ENCODE data around the gene NUBP1.
"Not testable (repeated sequence)": the region's sequence is repeated elsewhere in the genome, so short reads cannot be mapped to it uniquely, and the experiment has no call there.

NUBP1 gene

GRCh38 chr16:10740000-10740844 is 3.4 kb upstream of the NUBP1 start:
- H3K27ac Mint-ChIP-seq (ENCODE audit: low read depth) = peak overlapping the region; percentile 52
- DNase-seq (ENCODE audit: low spot score in 2 of 2) (no peak), ATAC-seq (replicated peaks; ENCODE audit: extremely low read depth, poor library complexity, severe bottlenecking) (no peak)
- H3K27me3 Mint-ChIP-seq = no peaks in the 10 kb centered on the region
- H3K4me1 Mint-ChIP-seq = peaks cover 31% of the 10 kb centered on the region
- peaks cover 11% of the 10 kb centered on the region for H3K36me3 Mint-ChIP-seq (ENCODE audit: insufficient read depth)
- H3K9me3 Mint-ChIP-seq = no peaks in the 10 kb centered on the region
- H3K4me3 Mint-ChIP-seq = no peak overlapping the region

GRCh38 chr16:10740845-10741208 is 2.8 kb upstream of the NUBP1 start:
- no peak overlapping the region for H3K4me3 Mint-ChIP-seq
- DNase-seq (ENCODE audit: low spot score in 2 of 2) (no peak), ATAC-seq (replicated peaks; ENCODE audit: extremely low read depth, poor library complexity, severe bottlenecking) (no peak)
- H3K27me3 Mint-ChIP-seq = no peaks in the 10 kb centered on the region
- peaks cover 37% of the 10 kb centered on the region for H3K4me1 Mint-ChIP-seq
- H3K27ac Mint-ChIP-seq (ENCODE audit: low read depth) = peak overlapping the region; percentile 52
- H3K9me3 Mint-ChIP-seq = no peaks in the 10 kb centered on the region
- H3K36me3 Mint-ChIP-seq (ENCODE audit: insufficient read depth) = peaks cover 11% of the 10 kb centered on the region

GRCh38 chr16:10741249-10741648 is 2.4 kb upstream of the NUBP1 start:
- H3K9me3 Mint-ChIP-seq; H3K4me3 Mint-ChIP-seq; DNase-seq (ENCODE audit: low spot score in 2 of 2); H3K27ac Mint-ChIP-seq (ENCODE audit: low read depth); H3K27me3 Mint-ChIP-seq; ATAC-seq (replicated peaks; ENCODE audit: extremely low read depth, poor library complexity, severe bottlenecking): not testable (repeated sequence)
- Mint-ChIP-seq H3K36me3 (ENCODE audit: insufficient read depth) (peaks cover 11% of the 10 kb centered on the region), H3K4me1 (peaks cover 39% of the 10 kb centered on the region)

GRCh38 chr16:10741844-10742243 is 1.8 kb upstream of the NUBP1 start:
- no peak for ATAC-seq (replicated peaks; ENCODE audit: extremely low read depth, poor library complexity, severe bottlenecking)
- no peaks in the 10 kb centered on the region for H3K9me3 Mint-ChIP-seq
- no peaks in the 10 kb centered on the region for H3K27me3 Mint-ChIP-seq
- peaks cover 39% of the 10 kb centered on the region for H3K4me1 Mint-ChIP-seq
- H3K4me3 Mint-ChIP-seq = no peak overlapping the region
- DNase-seq (ENCODE audit: low spot score in 2 of 2) = no peak
- no peak overlapping the region for H3K27ac Mint-ChIP-seq (ENCODE audit: low read depth)
- peaks cover 13% of the 10 kb centered on the region for H3K36me3 Mint-ChIP-seq (ENCODE audit: insufficient read depth)

- H3K27ac Mint-ChIP-seq (ENCODE audit: low read depth) = peak overlapping the region; percentile 96
- ATAC-seq (replicated peaks; ENCODE audit: extremely low read depth, poor library complexity, severe bottlenecking) (no peak), DNase-seq (ENCODE audit: low spot score in 2 of 2) (no peak)
- H3K4me1 Mint-ChIP-seq = peaks cover 39% of the 10 kb centered on the region
- H3K4me3 Mint-ChIP-seq = peak overlapping the region; percentile 86
- no peaks in the 10 kb centered on the region for H3K9me3 Mint-ChIP-seq
- H3K36me3 Mint-ChIP-seq (ENCODE audit: insufficient read depth) = peaks cover 23% of the 10 kb centered on the region
- no peaks in the 10 kb centered on the region for H3K27me3 Mint-ChIP-seq
These were observed 424 bp upstream of the NUBP1 start for GRCh38 chr16:10743227-10743609.

- DNase-seq (ENCODE audit: low spot score in 2 of 2) (no peak), ATAC-seq (replicated peaks; ENCODE audit: extremely low read depth, poor library complexity, severe bottlenecking) (no peak)
- Mint-ChIP-seq H3K4me3 (peak overlapping the region; percentile 86), H3K27ac (ENCODE audit: low read depth) (peak overlapping the region; percentile 96), H3K9me3 (no peaks in the 10 kb centered on the region), H3K36me3 (ENCODE audit: insufficient read depth) (peaks cover 31% of the 10 kb centered on the region), H3K4me1 (peaks cover 39% of the 10 kb centered on the region), H3K27me3 (no peaks in the 10 kb centered on the region)
These were observed 858 bp downstream of the NUBP1 start for GRCh38 chr16:10744370-10745030.

- no peak for DNase-seq (ENCODE audit: low spot score in 2 of 2)
- no peak for ATAC-seq (replicated peaks; ENCODE audit: extremely low read depth, poor library complexity, severe bottlenecking)
- Mint-ChIP-seq H3K4me3 (peak overlapping the region; percentile 36), H3K27me3 (no peaks in the 10 kb centered on the region), H3K4me1 (peaks cover 32% of the 10 kb centered on the region), H3K27ac (ENCODE audit: low read depth) (no peak overlapping the region), H3K9me3 (no peaks in the 10 kb centered on the region), H3K36me3 (ENCODE audit: insufficient read depth) (peaks cover 39% of the 10 kb centered on the region)
These were observed 2.2 kb downstream of the NUBP1 start for GRCh38 chr16:10745841-10746240.

- ATAC-seq (replicated peaks; ENCODE audit: extremely low read depth, poor library complexity, severe bottlenecking) (no peak), DNase-seq (ENCODE audit: low spot score in 2 of 2) (no peak)
- Mint-ChIP-seq H3K27me3 (no peaks in the 10 kb centered on the region), H3K4me3 (no peak overlapping the region), H3K4me1 (peaks cover 13% of the 10 kb centered on the region), H3K9me3 (no peaks in the 10 kb centered on the region), H3K36me3 (ENCODE audit: insufficient read depth) (peaks cover 59% of the 10 kb centered on the region), H3K27ac (ENCODE audit: low read depth) (no peak overlapping the region)
These were observed 7.2 kb downstream of the NUBP1 start for GRCh38 chr16:10750793-10751192.

GRCh38 chr16:10751291-10751697 is 7.7 kb downstream of the NUBP1 start:
- no peak for ATAC-seq (replicated peaks; ENCODE audit: extremely low read depth, poor library complexity, severe bottlenecking)
- Mint-ChIP-seq H3K27ac (ENCODE audit: low read depth) (no peak overlapping the region), H3K36me3 (ENCODE audit: insufficient read depth) (peaks cover 60% of the 10 kb centered on the region)

GRCh38 chr16:10752843-10753523 is 9.3 kb downstream of the NUBP1 start:
- Mint-ChIP-seq H3K9me3 (no peaks in the 10 kb centered on the region), H3K36me3 (ENCODE audit: insufficient read depth) (peaks cover 67% of the 10 kb centered on the region), H3K27me3 (no peaks in the 10 kb centered on the region), H3K27ac (ENCODE audit: low read depth) (peak overlapping the region; percentile 44), H3K4me3 (no peak overlapping the region), H3K4me1 (peaks cover 10% of the 10 kb centered on the region)
- DNase-seq (ENCODE audit: low spot score in 2 of 2) = no peak
- peak; percentile 43 for ATAC-seq (replicated peaks; ENCODE audit: extremely low read depth, poor library complexity, severe bottlenecking)

More at GRCh38 chr16:10751291-10751697, 7.7 kb downstream of the NUBP1 start:
- Mint-ChIP-seq H3K27me3 (no peaks in the 10 kb centered on the region), H3K4me3 (no peak overlapping the region), H3K9me3 (no peaks in the 10 kb centered on the region), H3K4me1 (peaks cover 10% of the 10 kb centered on the region)
- DNase-seq (ENCODE audit: low spot score in 2 of 2) = no peak

GRCh38 chr16:10753670-10754069 is 10.0 kb downstream of the NUBP1 start:
- no peak for DNase-seq (ENCODE audit: low spot score in 2 of 2)
- no peaks in the 10 kb centered on the region for H3K27me3 Mint-ChIP-seq
- no peaks in the 10 kb centered on the region for H3K9me3 Mint-ChIP-seq
- H3K27ac Mint-ChIP-seq (ENCODE audit: low read depth) = peak overlapping the region; percentile 44
- ATAC-seq (replicated peaks; ENCODE audit: extremely low read depth, poor library complexity, severe bottlenecking) = no peak
- peaks cover 68% of the 10 kb centered on the region for H3K36me3 Mint-ChIP-seq (ENCODE audit: insufficient read depth)
- peaks cover 10% of the 10 kb centered on the region for H3K4me1 Mint-ChIP-seq
- H3K4me3 Mint-ChIP-seq = no peak overlapping the region

- no peak overlapping the region for H3K27ac Mint-ChIP-seq (ENCODE audit: low read depth)
- H3K36me3 Mint-ChIP-seq (ENCODE audit: insufficient read depth) = peaks cover 66% of the 10 kb centered on the region
- DNase-seq (ENCODE audit: low spot score in 2 of 2) (no peak), ATAC-seq (replicated peaks; ENCODE audit: extremely low read depth, poor library complexity, severe bottlenecking) (no peak)
- no peaks in the 10 kb centered on the region for H3K9me3 Mint-ChIP-seq
- peaks cover 10% of the 10 kb centered on the region for H3K4me1 Mint-ChIP-seq
- H3K27me3 Mint-ChIP-seq = no peaks in the 10 kb centered on the region
- H3K4me3 Mint-ChIP-seq = no peak overlapping the region
These were observed 11.3 kb downstream of the NUBP1 start for GRCh38 chr16:10754941-10755340.
